Stimulated activated CD4-positive, alpha-beta T cell treated with anti-CD3 and anti-CD28 coated beads, Interleukin-15, amount 100 ng/mL, for 1 hour (primary cell): ENCODE results near the gene WDR89.
"Not testable (repeated sequence)": the region's sequence is repeated elsewhere in the genome, so short reads cannot be mapped to it uniquely, and the experiment has no call there.

Source experiments
- DNase-seq, 2 donors: peaks; one replicate each; pipeline ENCODE4 v3.0.0-alpha.2; 2020; ENCODE audit warnings: low read depth in 1 of 2, low spot score in 1 of 2

WDR89 gene

GRCh38 chr14:63654346-63654745, 12.7 kb upstream of the WDR89 start:
- no peak for DNase-seq

GRCh38 chr14:63652406-63652805, 10.7 kb upstream of the WDR89 start:
- no peak for DNase-seq

- peak in 1 of 2 donors; percentile 16 for DNase-seq
These were observed 8.7 kb upstream of the WDR89 start for GRCh38 chr14:63650256-63650952.

- DNase-seq: no peak
These were observed 6.2 kb upstream of the WDR89 start for GRCh38 chr14:63647696-63648410.

GRCh38 chr14:63644741-63645140, 3.1 kb upstream of the WDR89 start:
- no peak for DNase-seq

GRCh38 chr14:63642656-63643382, 1.1 kb upstream of the WDR89 start:
- DNase-seq: no peak

GRCh38 chr14:63642229-63642611, 549 bp upstream of the WDR89 start:
- peak; percentile 27 to 58 for DNase-seq

- no peak for DNase-seq
These were observed 3.2 kb downstream of the WDR89 start for GRCh38 chr14:63638493-63638892.

- DNase-seq: not testable (repeated sequence)
These were observed 5.5 kb downstream of the WDR89 start for GRCh38 chr14:63636094-63636635.

- no peak for DNase-seq
These were observed 7.9 kb downstream of the WDR89 start for GRCh38 chr14:63633801-63634200.

- no peak for DNase-seq
These were observed 8.6 kb downstream of the WDR89 start for GRCh38 chr14:63632932-63633514.

GRCh38 chr14:63624701-63625100, 17.0 kb downstream of the WDR89 start:
- DNase-seq: no peak

GRCh38 chr14:63624203-63624602, 17.5 kb downstream of the WDR89 start:
- DNase-seq: no peak

GRCh38 chr14:63621975-63622374, 19.7 kb downstream of the WDR89 start:
- not testable (repeated sequence) for DNase-seq

GRCh38 chr14:63616015-63616414, 25.7 kb downstream of the WDR89 start:
- DNase-seq: no peak

- no peak for DNase-seq
These were observed 26.9 kb downstream of the WDR89 start for GRCh38 chr14:63614679-63615363.

GRCh38 chr14:63611078-63611477, 30.6 kb downstream of the WDR89 start:
- no peak for DNase-seq

- DNase-seq: no peak
These were observed 36.6 kb downstream of the WDR89 start for GRCh38 chr14:63605041-63605532.

- no peak for DNase-seq
These were observed 37.0 kb downstream of the WDR89 start for GRCh38 chr14:63604626-63605025.

- DNase-seq: no peak
These were observed 37.9 kb downstream of the WDR89 start for GRCh38 chr14:63603749-63604277.
